Smooth muscle cell (in vitro differentiated cells): ENCODE data around the gene LMTK2. TPM values are rescaled to one million over a fixed set of nuclear protein-coding genes. Genes with fewer than 3 reads are reported as not detected.

Experiments
- DNase-seq: peaks from one replicate; lab custom pipeline; 2025; ENCODE audit not compliant: unreplicated experiment; lab: John Stamatoyannopoulos, UW
- H2AFZ ChIP-seq: fragments of 200-600 bp; sonication (generic); 2 replicates; pipeline ENCODE4 v1.6.0; 2016; ENCODE audit warnings: antibody characterized with exemption, low read depth, mild to moderate bottlenecking
- H3F3A ChIP-seq: fragments of 200-600 bp; sonication (generic); 2 replicates; pipeline ENCODE4 v1.6.0; 2017; ENCODE audit warnings: antibody characterized with exemption, low read depth
- H3K27ac ChIP-seq: fragments of 200-600 bp; sonication (generic); 2 replicates; pipeline ENCODE4 v1.5.1; 2016; ENCODE audit warnings: low read depth, mild to moderate bottlenecking
- H3K27me3 ChIP-seq: fragments of 200-600 bp; sonication (generic); 2 replicates; pipeline ENCODE4 v1.6.1; 2016; ENCODE audit warnings: low read depth, mild to moderate bottlenecking
- H3K36me3 ChIP-seq: fragments of 200-600 bp; sonication (generic); 2 replicates; pipeline ENCODE4 v1.5.1; 2016; ENCODE audit warnings: low read depth
- H3K4me1 ChIP-seq: fragments of 200-600 bp; sonication (generic); 2 replicates; pipeline ENCODE4 v1.5.1; 2016; ENCODE audit warnings: low read depth
- H3K4me2 ChIP-seq: fragments of 200-600 bp; sonication (generic); 2 replicates; pipeline ENCODE4 v1.6.0; 2016; ENCODE audit warnings: mild to moderate bottlenecking
- H3K4me3 ChIP-seq: fragments of 200-600 bp; sonication (generic); 2 replicates; pipeline ENCODE4 v1.5.1; 2016; ENCODE audit warnings: mild to moderate bottlenecking
- H3K79me2 ChIP-seq: fragments of 200-600 bp; sonication (generic); 2 replicates; pipeline ENCODE4 v1.6.0; 2016; ENCODE audit warnings: low read depth, mild to moderate bottlenecking
- H3K9ac ChIP-seq: fragments of 200-600 bp; sonication (generic); 2 replicates; pipeline ENCODE4 v1.6.0; 2016; ENCODE audit warnings: low read depth
- H3K9me3 ChIP-seq: fragments of 200-600 bp; sonication (generic); replicated peaks from 2 replicates; pipeline ENCODE4 v1.5.1; 2016; ENCODE audit warnings: low read depth
- H4K20me1 ChIP-seq: fragments of 200-600 bp; sonication (generic); 2 replicates; pipeline ENCODE4 v1.6.0; 2016; ENCODE audit warnings: low read depth
- CTCF ChIP-seq: fragments of 200-600 bp; sonication (generic); IDR thresholded peaks from 2 replicates; pipeline ENCODE4 v1.5.1; 2017; ENCODE audit warnings: borderline replicate concordance, mild to moderate bottlenecking, antibody characterized with exemption; ENCODE audit not compliant: insufficient read depth, poor library complexity, severe bottlenecking
- WGBS: methylation state at CpG from one replicate; pipeline ENCODE4 v1.1.7; 2016; ENCODE audit warnings: low lambda C conversion rate; 5-methylcytosine and 5-hydroxymethylcytosine counted together
- polyA plus RNA-seq: library from polyadenylated mRNA; unstranded; fragments of >200 nt; fragmentation: Nextera tagmentation; extraction: Ambion mirVana; gene quantifications from 2 replicates; pipeline ENCODE4 v1.2.1, GENCODE V29; 2016
- total RNA-seq: library from RNA; depleted of rRNA; stranded (reverse); fragments of >200 nt; gene quantifications from 2 replicates; pipeline ENCODE4 v1.2.3, GENCODE V29; 2014

LMTK2 gene
- total and polyA plus RNA-seq, 2 experiments from 2014 or later, result 3.0 to 8.7 TPM

DNA sequence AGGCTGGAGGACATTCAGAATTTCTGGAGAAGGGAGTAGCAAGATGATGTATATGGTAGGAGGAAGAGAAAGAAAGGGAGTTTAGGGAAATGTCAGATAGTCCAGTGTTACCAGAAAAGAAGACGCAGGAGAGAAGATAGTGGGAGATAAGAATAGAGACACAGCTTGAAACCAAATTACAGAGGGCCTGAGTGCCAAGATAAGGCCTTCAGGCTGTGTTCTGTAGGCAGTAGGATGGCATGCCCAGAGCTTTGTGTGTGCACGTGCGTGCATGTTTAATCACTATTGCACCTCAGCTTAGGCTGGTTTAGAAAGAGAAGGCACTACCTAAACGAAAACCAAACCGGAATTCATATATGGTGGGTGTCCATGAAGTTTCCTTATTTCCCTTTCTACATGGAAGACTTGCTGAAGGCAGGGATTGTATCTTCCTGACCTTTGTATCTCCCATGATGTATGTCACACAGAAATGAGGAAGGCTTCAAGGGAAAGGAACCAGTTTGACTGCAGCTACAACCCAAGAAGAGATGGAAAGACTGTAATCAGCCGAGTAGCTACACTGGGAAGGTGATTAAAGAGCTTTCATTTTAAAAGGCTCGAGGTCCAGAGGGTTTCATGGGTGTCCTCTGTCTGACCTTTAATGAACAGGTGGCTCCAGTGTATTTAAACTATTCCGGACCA lies 68.7 kb downstream of the LMTK2 start:
- Histone ChIP-seq H3K9me3 (no peaks in the 10 kb centered on the region), H3K27me3 (no peaks in the 10 kb centered on the region), H3K9ac (no peak overlapping the region), H4K20me1 (no peaks in the 10 kb centered on the region), H3F3A (no peaks in the 10 kb centered on the region), H3K4me3 (no peak overlapping the region), H3K79me2 (no peaks in the 10 kb centered on the region), H2AFZ (no peak overlapping the region), H3K4me1 (no peaks in the 10 kb centered on the region), H3K36me3 (no peaks in the 10 kb centered on the region), H3K27ac (no peak overlapping the region), H3K4me2 (no peak overlapping the region)
- no peak for DNase-seq
- no peak for TF ChIP-seq CTCF
- WGBS, result 88% methylated on average over 8 of the region's 8 CpGs

- no peak overlapping the region for H3K4me3 ChIP-seq
- no peaks in the 10 kb centered on the region for H3K27me3 ChIP-seq
- TF ChIP-seq CTCF, result no peak
- H3K4me2 ChIP-seq, result no peak overlapping the region
- no peaks in the 10 kb centered on the region for H4K20me1 ChIP-seq
- WGBS, result 78% methylated on average over 6 of the region's 6 CpGs
- no peaks in the 10 kb centered on the region for H3K9me3 ChIP-seq
- H3K79me2 ChIP-seq, result no peaks in the 10 kb centered on the region
- no peaks in the 10 kb centered on the region for H3K4me1 ChIP-seq
- no peak overlapping the region for H3K27ac ChIP-seq
- H3F3A ChIP-seq, result no peaks in the 10 kb centered on the region
- no peak overlapping the region for H2AFZ ChIP-seq
- no peak for DNase-seq
- no peaks in the 10 kb centered on the region for H3K36me3 ChIP-seq
- no peak overlapping the region for H3K9ac ChIP-seq
Measured at GRCh38 chr7:98177553-98177952, 70.9 kb downstream of the LMTK2 start.

DNA sequence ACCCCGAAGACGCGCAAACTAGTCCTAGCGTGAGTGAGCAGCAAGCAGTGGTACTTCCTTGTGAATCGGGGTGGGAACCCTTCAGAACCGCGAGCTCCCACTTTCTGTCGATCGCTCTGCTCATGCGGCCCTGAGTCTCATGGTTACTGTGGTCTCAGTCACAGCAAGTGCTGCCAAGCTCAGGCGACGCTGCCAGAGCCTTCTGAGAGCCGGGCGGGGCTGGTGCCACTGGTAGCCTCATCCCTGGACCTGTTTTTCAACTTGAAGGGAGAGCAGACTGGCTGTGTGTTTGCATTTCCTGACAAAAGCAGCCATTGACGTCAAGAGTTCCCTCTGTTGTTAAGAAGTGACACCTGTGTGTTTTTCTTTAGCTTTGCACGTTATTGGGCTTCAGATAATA lies 71.7 kb downstream of the LMTK2 start:
- 90% methylated on average over 16 of the region's 16 CpGs for WGBS
- H4K20me1 ChIP-seq, result no peaks in the 10 kb centered on the region
- H3K79me2 ChIP-seq, result no peaks in the 10 kb centered on the region
- no peak for DNase-seq
- no peak for TF ChIP-seq CTCF
- no peak overlapping the region for H3K27ac ChIP-seq
- H2AFZ ChIP-seq, result no peak overlapping the region
- no peaks in the 10 kb centered on the region for H3F3A ChIP-seq
- H3K4me3 ChIP-seq, result no peak overlapping the region
- no peaks in the 10 kb centered on the region for H3K36me3 ChIP-seq
- H3K4me2 ChIP-seq, result no peak overlapping the region
- no peaks in the 10 kb centered on the region for H3K4me1 ChIP-seq
- no peaks in the 10 kb centered on the region for H3K27me3 ChIP-seq
- H3K9ac ChIP-seq, result no peak overlapping the region
- H3K9me3 ChIP-seq, result no peaks in the 10 kb centered on the region

- Histone ChIP-seq H4K20me1 (no peaks in the 10 kb centered on the region), H3K36me3 (no peaks in the 10 kb centered on the region), H2AFZ (no peak overlapping the region), H3K4me1 (no peaks in the 10 kb centered on the region), H3K27ac (no peak overlapping the region), H3K27me3 (no peaks in the 10 kb centered on the region), H3K79me2 (no peaks in the 10 kb centered on the region), H3K9ac (no peak overlapping the region), H3K4me2 (no peak overlapping the region), H3K9me3 (no peaks in the 10 kb centered on the region), H3K4me3 (no peak overlapping the region), H3F3A (no peaks in the 10 kb centered on the region)
- TF ChIP-seq CTCF, result no peak
- no peak for DNase-seq
- 86% methylated on average over 10 of the region's 10 CpGs for WGBS
Measured at GRCh38 chr7:98178762-98179490, 72.3 kb downstream of the LMTK2 start.
